LNCAP (cell line): ENCODE results near the gene RIMS4.

Source experiments
- TF ChIP-seq, protein P1 (sequence below): fragments of 450-650 bp; IDR thresholded peaks from 2 replicates; pipeline ENCODE4 v1.5.1; 2017; ENCODE audit warnings: mild to moderate bottlenecking

The RIMS4 gene

DNA sequence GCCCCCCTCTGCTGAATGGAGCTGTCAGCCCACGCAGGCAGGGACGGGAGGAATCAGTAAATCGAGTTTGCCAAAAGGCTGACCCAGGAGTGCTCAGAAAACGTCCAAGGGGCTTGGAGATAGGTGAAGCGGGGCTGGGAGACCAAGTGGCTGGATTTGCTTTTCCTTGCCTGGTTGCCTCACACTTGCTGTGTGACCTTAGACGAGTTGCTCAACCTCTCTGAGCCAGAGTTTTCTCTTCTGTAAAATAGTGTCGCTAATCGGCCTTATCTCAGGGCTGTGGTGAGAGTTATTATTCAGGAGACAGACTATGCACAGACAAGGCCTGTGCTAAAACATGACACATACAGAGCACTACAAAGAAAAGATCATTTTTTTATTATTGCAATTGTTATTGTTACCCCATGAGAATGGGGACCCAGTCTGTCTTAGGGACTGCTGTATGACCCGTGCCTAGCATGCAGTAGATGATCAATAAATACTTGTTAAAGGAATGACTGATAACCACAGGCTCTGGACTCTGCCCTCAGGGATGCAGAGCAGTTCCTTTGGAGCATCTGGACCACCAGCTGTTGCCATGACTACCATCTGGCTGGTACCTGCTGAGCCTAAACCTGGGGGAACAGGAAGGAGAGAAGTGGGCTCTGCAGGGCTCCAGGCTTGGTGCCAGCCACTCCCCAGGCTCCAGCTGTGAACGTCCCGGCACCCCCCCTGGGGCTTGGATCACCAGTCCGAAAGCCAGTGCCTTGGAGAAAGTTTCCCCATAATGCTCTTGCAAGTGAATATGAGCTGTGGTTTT lies 63.8 kb downstream of the RIMS4 start:
- TF ChIP-seq, protein P1, sequence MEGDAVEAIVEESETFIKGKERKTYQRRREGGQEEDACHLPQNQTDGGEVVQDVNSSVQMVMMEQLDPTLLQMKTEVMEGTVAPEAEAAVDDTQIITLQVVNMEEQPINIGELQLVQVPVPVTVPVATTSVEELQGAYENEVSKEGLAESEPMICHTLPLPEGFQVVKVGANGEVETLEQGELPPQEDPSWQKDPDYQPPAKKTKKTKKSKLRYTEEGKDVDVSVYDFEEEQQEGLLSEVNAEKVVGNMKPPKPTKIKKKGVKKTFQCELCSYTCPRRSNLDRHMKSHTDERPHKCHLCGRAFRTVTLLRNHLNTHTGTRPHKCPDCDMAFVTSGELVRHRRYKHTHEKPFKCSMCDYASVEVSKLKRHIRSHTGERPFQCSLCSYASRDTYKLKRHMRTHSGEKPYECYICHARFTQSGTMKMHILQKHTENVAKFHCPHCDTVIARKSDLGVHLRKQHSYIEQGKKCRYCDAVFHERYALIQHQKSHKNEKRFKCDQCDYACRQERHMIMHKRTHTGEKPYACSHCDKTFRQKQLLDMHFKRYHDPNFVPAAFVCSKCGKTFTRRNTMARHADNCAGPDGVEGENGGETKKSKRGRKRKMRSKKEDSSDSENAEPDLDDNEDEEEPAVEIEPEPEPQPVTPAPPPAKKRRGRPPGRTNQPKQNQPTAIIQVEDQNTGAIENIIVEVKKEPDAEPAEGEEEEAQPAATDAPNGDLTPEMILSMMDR: no peak

DNA sequence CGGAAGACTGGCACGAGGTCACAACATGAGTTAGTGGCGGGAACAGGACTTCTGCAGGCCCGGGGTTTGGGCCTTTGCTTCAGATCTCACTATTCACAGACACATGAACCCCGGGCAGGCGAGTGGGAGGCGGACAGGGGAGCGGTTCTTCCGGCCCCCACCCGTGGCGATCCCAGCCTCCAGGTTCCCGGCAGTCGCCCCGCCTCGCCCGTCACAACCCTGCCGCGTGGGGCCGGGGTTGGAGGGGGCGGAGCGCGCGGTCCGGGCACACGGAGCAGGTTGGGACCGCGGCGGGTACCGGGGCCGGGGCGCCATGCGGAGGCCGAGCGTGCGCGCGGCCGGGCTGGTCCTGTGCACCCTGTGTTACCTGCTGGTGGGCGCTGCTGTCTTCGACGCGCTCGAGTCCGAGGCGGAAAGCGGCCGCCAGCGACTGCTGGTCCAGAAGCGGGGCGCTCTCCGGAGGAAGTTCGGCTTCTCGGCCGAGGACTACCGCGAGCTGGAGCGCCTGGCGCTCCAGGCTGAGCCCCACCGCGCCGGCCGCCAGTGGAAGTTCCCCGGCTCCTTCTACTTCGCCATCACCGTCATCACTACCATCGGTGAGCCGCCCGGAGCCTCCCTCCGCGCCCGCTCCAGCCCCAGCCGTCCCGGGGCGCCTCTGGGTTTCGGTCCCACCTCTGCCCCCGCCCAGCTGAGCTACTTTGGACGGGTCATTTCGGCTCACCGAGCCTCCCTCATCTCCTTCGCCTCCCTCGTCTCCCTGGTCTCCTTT lies 64.6 kb downstream of the RIMS4 start, which contains the start of gene KCNK15:
KCNK15 (plus strand) TSS at position 268 of the 769 bp plus-strand sequence; CDS start at position 314, 46 bp downstream.
- TF ChIP-seq, protein P1: no peak

DNA sequence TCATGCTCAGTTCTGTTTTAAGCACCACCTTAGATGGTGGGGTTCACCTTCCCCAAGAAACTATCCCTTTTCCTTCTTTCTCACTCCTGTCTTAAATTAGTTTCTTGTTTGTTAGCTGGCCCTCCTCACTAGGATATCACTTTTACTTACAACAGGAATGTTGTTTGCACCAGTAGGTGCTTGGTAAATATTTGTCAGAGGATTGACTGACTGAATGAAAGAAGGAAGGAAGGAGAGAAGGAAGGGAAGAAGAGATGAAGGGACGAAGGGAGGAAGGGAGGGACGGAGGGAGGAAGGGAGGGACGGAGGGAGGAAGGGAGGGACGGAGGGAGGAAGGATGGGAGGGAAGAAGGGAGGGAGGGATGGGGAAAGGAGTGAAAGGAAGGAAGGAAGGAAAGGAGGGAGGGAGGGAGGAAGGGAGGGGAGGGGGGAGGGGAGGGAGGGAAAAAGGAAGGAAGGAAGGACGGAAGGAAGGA lies 65.2 kb downstream of the RIMS4 start:
- TF ChIP-seq, protein P1: no peak

DNA sequence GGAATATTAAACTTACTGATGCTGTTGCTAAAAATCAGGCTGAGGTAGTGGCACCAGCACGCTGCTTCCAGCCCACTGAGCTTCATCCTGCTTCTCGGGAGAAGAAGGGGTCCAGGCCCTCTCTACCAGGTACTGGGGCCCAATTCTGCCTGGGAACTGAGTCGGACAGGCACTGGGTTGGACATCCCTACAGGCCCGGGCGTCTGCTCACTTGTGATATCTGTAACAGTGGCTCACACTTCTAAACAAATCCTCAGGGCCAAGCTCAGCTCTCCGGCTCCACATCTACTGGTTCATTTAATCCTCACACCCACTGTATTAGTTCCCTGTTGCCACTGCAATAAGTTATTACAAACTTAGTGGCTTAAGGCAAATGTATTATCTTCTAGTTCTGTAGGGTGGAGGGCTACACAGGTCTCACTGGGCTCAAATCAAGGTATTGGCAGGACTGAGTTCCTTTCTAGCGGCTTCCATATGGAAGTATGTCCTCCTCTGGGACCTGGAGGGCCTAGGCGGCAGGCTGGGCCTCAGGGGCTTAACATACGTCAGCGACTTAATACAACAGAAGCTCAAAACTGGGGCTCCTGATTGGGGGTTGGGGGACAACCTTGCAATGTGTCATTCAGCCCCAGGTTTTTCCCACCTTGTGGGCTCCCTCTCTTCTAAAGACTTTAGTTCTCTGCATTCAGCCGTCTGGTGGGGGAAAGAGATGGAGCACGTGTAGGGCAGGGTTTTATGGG lies 66.3 kb downstream of the RIMS4 start:
- TF ChIP-seq, protein P1: no peak

DNA sequence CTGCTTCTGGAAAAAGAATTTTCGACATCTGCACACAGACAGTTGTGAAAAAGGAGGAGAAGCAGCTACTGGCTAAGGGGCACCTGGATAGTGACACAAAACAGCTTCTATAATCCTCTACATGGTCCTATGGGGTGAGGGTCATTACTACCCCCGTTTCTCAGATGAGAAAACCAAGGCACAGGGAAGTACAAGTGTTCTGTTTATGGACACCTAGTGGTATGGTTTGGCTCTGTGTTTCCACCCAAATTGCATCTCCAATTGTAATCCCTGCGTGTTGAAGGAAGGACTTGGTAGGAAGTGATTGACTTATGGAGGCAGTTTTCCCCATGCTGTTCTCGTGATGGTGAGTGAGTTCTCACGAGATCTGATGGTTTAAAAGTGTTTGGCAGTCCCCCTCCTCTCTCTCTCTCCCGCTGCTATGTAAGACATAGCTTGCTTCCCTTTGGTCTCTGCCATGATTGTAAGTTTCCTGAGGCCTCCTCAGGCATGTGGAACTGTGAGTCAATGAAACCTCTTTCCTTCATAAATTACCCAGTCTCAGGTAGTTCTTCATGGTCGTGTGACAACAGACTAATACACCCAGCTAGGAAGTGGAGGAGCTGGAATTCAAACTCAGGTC lies 67.2 kb downstream of the RIMS4 start:
- TF ChIP-seq, protein P1: no peak

DNA sequence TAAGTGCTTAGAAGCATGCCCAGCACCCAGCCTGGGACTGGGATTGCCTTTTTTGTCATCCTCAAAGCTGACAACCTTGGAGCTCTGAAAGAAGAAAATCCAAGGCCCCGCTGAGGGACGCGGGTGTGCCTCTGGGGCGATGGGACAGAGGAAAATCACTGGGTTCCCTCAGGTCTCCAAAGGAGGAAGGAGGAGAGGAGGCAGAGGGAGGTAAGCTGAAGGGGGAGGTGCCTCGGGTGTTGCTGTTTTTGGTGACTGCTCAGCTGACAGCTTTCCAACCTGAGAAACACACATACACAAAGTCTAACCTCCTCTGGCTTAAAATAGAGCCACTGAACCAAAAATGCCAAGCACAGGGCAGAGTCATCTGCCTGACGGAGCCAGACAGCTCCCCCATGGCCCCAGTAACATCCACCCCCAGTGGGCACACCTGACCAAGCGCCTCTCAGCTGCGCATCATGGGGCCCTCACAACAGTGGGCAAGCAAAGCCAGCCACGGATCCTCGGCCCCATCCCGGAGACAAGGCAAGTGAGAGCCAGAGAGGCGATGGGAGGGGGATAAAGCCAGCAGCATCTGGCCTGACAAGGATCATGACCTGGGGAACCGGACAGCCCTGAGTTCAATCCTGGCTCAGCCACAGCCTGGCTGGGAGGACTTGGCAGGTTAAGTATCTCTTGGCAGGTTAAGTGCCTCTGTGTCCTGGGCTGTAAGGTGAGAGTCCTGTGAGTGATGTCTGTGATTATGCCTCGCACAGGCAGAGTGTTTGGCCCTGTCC lies 67.9 kb downstream of the RIMS4 start:
- TF ChIP-seq, protein P1: no peak
